Measurements from ENCODE around the gene IGSF6. TPM values are rescaled to one million over a fixed set of nuclear protein-coding genes. Genes with fewer than 3 reads are reported as not detected.

Gene IGSF6
- total RNA-seq, 1 donor from 2014 or later: 0.26 TPM

GRCh38 chr16:21656795-21657768 lies 4.7 kb upstream of the IGSF6 start:
- DNase-seq (ENCODE audit: low read depth): peak; percentile 39

GRCh38 chr16:21654881-21655280 lies 2.5 kb upstream of the IGSF6 start:
- no peak overlapping the region for H3K4me3 ChIP-seq (ENCODE audit: low read depth, low read length)
- no peak for TF ChIP-seq CTCF (IDR thresholded peaks at IDR 0.05; ENCODE audit: insufficient read depth, low read length, severe bottlenecking)
- DNase-seq (ENCODE audit: low read depth) (peak; percentile 50), FAIRE-seq (no peak)
- no peaks in the 10 kb centered on the region for H3K27me3 ChIP-seq (ENCODE audit: control insufficient read depth, insufficient read depth, low read length)
- H3K36me3 ChIP-seq (ENCODE audit: control insufficient read depth, insufficient read depth, low read length): peaks cover 1% of the 10 kb centered on the region

More at GRCh38 chr16:21656795-21657768, 4.7 kb upstream of the IGSF6 start:
- H3K36me3 ChIP-seq (ENCODE audit: control insufficient read depth, insufficient read depth, low read length): peaks cover 1% of the 10 kb centered on the region
- no peak for FAIRE-seq
- no peak overlapping the region for H3K4me3 ChIP-seq (ENCODE audit: low read depth, low read length)
- no peaks in the 10 kb centered on the region for H3K27me3 ChIP-seq (ENCODE audit: control insufficient read depth, insufficient read depth, low read length)
- TF ChIP-seq CTCF (IDR thresholded peaks at IDR 0.05; ENCODE audit: insufficient read depth, low read length, severe bottlenecking): peak; percentile 71

GRCh38 chr16:21654466-21654865 lies 2.1 kb upstream of the IGSF6 start:
- Histone ChIP-seq H3K27me3 (ENCODE audit: control insufficient read depth, insufficient read depth, low read length) (no peaks in the 10 kb centered on the region), H3K36me3 (ENCODE audit: control insufficient read depth, insufficient read depth, low read length) (peaks cover 1% of the 10 kb centered on the region), H3K4me3 (ENCODE audit: low read depth, low read length) (no peak overlapping the region)
- DNase-seq (ENCODE audit: low read depth) (no peak), FAIRE-seq (no peak)
- TF ChIP-seq CTCF (IDR thresholded peaks at IDR 0.05; ENCODE audit: insufficient read depth, low read length, severe bottlenecking): no peak

- DNase-seq (ENCODE audit: low read depth) (no peak), FAIRE-seq (no peak)
- TF ChIP-seq CTCF (IDR thresholded peaks at IDR 0.05; ENCODE audit: insufficient read depth, low read length, severe bottlenecking): no peak
These were observed 1.2 kb upstream of the IGSF6 start for GRCh38 chr16:21653571-21653970.

GRCh38 chr16:21651515-21651914 lies 893 bp downstream of the IGSF6 start:
- FAIRE-seq (no peak), DNase-seq (ENCODE audit: low read depth) (no peak)
- H3K36me3 ChIP-seq (ENCODE audit: control insufficient read depth, insufficient read depth, low read length): peaks cover 3% of the 10 kb centered on the region
- no peak overlapping the region for H3K4me3 ChIP-seq (ENCODE audit: low read depth, low read length)
- no peaks in the 10 kb centered on the region for H3K27me3 ChIP-seq (ENCODE audit: control insufficient read depth, insufficient read depth, low read length)
- no peak for TF ChIP-seq CTCF (IDR thresholded peaks at IDR 0.05; ENCODE audit: insufficient read depth, low read length, severe bottlenecking)

More at GRCh38 chr16:21653571-21653970, 1.2 kb upstream of the IGSF6 start:
- no peak overlapping the region for H3K4me3 ChIP-seq (ENCODE audit: low read depth, low read length)
- H3K27me3 ChIP-seq (ENCODE audit: control insufficient read depth, insufficient read depth, low read length): no peaks in the 10 kb centered on the region
- H3K36me3 ChIP-seq (ENCODE audit: control insufficient read depth, insufficient read depth, low read length): peaks cover 3% of the 10 kb centered on the region

Measured in bronchial epithelial cell (primary cell).